HepG2 (cell line): ENCODE measurements around the gene TEC. TPM values are rescaled to one million over a fixed set of nuclear protein-coding genes. Genes with fewer than 3 reads are reported as not detected.

Experiments
- ATF3 ChIP-seq: sonication (generic); formaldehyde crosslinking; IDR thresholded peaks from 2 replicates; pipeline ENCODE4 v1.4.0; 2020; ENCODE audit warnings: missing genetic modification reagents
- CC2D1A ChIP-seq: sonication (generic); formaldehyde crosslinking; IDR thresholded peaks from 2 replicates; pipeline ENCODE4 v1.8.1; 2023; ENCODE audit warnings: mild to moderate bottlenecking, missing genetic modification reagents
- GLMP ChIP-seq: sonication (generic); formaldehyde crosslinking; IDR thresholded peaks from 2 replicates; pipeline ENCODE4 v1.9.0; 2021; ENCODE audit warnings: missing genetic modification reagents, mild to moderate bottlenecking, borderline replicate concordance
- KLF12 ChIP-seq: sonication (generic); formaldehyde crosslinking; IDR thresholded peaks from 2 replicates; pipeline ENCODE4 v1.4.0; 2020; ENCODE audit warnings: missing genetic modification reagents, borderline replicate concordance
- KMT2B ChIP-seq: IDR thresholded peaks from 2 replicates; pipeline ENCODE4 v1.6.1; 2016; ENCODE audit warnings: missing genetic modification reagents, missing compliant biosample characterization
- MIER2 ChIP-seq: IDR thresholded peaks from 2 replicates; pipeline ENCODE4 v1.6.1; 2016; ENCODE audit warnings: missing biosample characterization, missing genetic modification reagents
- NR0B2 ChIP-seq: sonication (generic); formaldehyde crosslinking; IDR thresholded peaks from 2 replicates; pipeline ENCODE4 v1.4.0; 2020; ENCODE audit warnings: mild to moderate bottlenecking, missing genetic modification reagents
- NRL ChIP-seq: sonication (generic); formaldehyde crosslinking; IDR thresholded peaks from 2 replicates; pipeline ENCODE4 v1.5.0; 2020; ENCODE audit warnings: missing genetic modification reagents, mild to moderate bottlenecking, moderate library complexity, borderline replicate concordance
- PCBP2 ChIP-seq: fragments of 200-400 bp; formaldehyde crosslinking; optimal IDR thresholded peaks from 2 replicates; pipeline ENCODE3; 2018; ENCODE audit warnings: low read length, low read depth; ENCODE audit not compliant: poor library complexity, severe bottlenecking
- RERE ChIP-seq: IDR thresholded peaks from 2 replicates; pipeline ENCODE4 v1.6.1; 2016; ENCODE audit warnings: low read depth, missing genetic modification reagents, missing compliant biosample characterization
- SALL1 ChIP-seq: sonication (generic); formaldehyde crosslinking; IDR thresholded peaks from 2 replicates; pipeline ENCODE4 v1.8.0; 2022; ENCODE audit warnings: mild to moderate bottlenecking, missing genetic modification reagents
- SMC3 ChIP-seq: IDR thresholded peaks from 2 replicates; pipeline ENCODE4 v1.6.1; 2011; ENCODE audit warnings: low read length, improper control_type of control experiment
- TRIM24 ChIP-seq: sonication (generic); formaldehyde crosslinking; IDR thresholded peaks from 2 replicates; pipeline ENCODE4 v1.8.0; 2022; ENCODE audit warnings: mild to moderate bottlenecking, missing genetic modification reagents
- ZFP36L2 ChIP-seq: sonication (generic); formaldehyde crosslinking; IDR thresholded peaks from 2 replicates; pipeline ENCODE4 v1.4.0; 2020; ENCODE audit warnings: missing genetic modification reagents
- ZFX ChIP-seq: sonication (generic); formaldehyde crosslinking; IDR thresholded peaks from 2 replicates; pipeline ENCODE4 v1.4.0; 2020; ENCODE audit warnings: mild to moderate bottlenecking, low read depth, missing genetic modification reagents, moderate library complexity
- ZKSCAN1 ChIP-seq: fragments of 150-350 bp; IDR thresholded peaks from 2 replicates; pipeline ENCODE4 v1.6.1; 2014; ENCODE audit warnings: low read length
- ZNF12 ChIP-seq: sonication (generic); formaldehyde crosslinking; IDR thresholded peaks from 2 replicates; pipeline ENCODE4 v1.5.0; 2020; ENCODE audit warnings: missing genetic modification reagents
- ZNF17 ChIP-seq: sonication (generic); formaldehyde crosslinking; IDR thresholded peaks from 2 replicates; pipeline ENCODE4 v1.5.0; 2020; ENCODE audit warnings: mild to moderate bottlenecking, missing genetic modification reagents
- ZNF207 ChIP-seq: fragments of 450-650 bp; IDR thresholded peaks from 2 replicates; pipeline ENCODE4 v1.6.1; 2016; ENCODE audit warnings: antibody characterized with exemption, borderline replicate concordance
- ZNF580 ChIP-seq: IDR thresholded peaks from 2 replicates; pipeline ENCODE4 v1.6.1; 2016; ENCODE audit warnings: low read depth, borderline replicate concordance
- ZNF720 ChIP-seq: sonication (generic); formaldehyde crosslinking; IDR thresholded peaks from 2 replicates; pipeline ENCODE4 v1.4.0; 2020; ENCODE audit warnings: missing genetic modification reagents
- ZNF740 ChIP-seq: sonication (generic); formaldehyde crosslinking; IDR thresholded peaks from 2 replicates; pipeline ENCODE4 v1.4.0; 2020; ENCODE audit warnings: missing genetic modification reagents
- ZSCAN9 ChIP-seq: IDR thresholded peaks from 2 replicates; pipeline ENCODE4 v1.6.1; 2016; ENCODE audit warnings: borderline replicate concordance
- polyA plus RNA-seq, 8 experiments: library from polyadenylated mRNA; depleted of rRNA in 3 of 8; stranded (reverse) in 7 of 8; unstranded in 1 of 8; fragments of >200 nt; fragmentation: Illumina TruSeq in 4 of 8; extraction: Trizol in 4 of 8; gene quantifications; 2 replicates each; pipeline versions ENCODE4 v1.2.1 to v1.2.3, GENCODE V29; 2011 to 2016; ENCODE audit warnings: low read depth in 4 of 8, missing spikeins in 1 of 8, mixed read lengths in 1 of 8; ENCODE audit not compliant: insufficient read depth in 1 of 8
- total RNA-seq, 5 experiments: library from RNA; depleted of rRNA; stranded (reverse); fragments of >200 nt; fragmentation: Illumina TruSeq; extraction: Trizol; gene quantifications; 2 replicates each; pipeline ENCODE4 v1.2.3, GENCODE V29; 2016; ENCODE audit warnings: low read depth in 1 of 5

The TEC gene
- total and polyA plus RNA-seq, 2 of the 13 experiments (the other 11 are each of a cell fraction or from before 2014, with no cell fraction given), result 0.05 to 0.20 TPM

GRCh38 chr4:48269861-48270522, 354 bp upstream of the TEC start (continued):
- TF ChIP-seq RERE (CRISPR knock-in tag) (no peak), SALL1 (CRISPR knock-in tag) (no peak; the same call in 1 of the 2 replicates), NRL (0 out of 2 replicates have a peak, but pooled peaks have one; percentile 17), ZNF12 (CRISPR knock-in tag) (0 out of 2 replicates have a peak, but pooled peaks have one; percentile 10), ZSCAN9 (no peak), ZNF740 (CRISPR knock-in tag) (no peak), SMC3 (no peak), KMT2B (CRISPR knock-in tag) (0 out of 2 replicates have a peak, but pooled peaks have one; percentile 30), ZNF17 (CRISPR knock-in tag) (no peak), ZNF580 (CRISPR knock-in tag) (peak; percentile 43; the same call in 1 of the 2 replicates), ZNF720 (no peak), GLMP (CRISPR knock-in tag) (no peak), ZKSCAN1 (no peak), ZFP36L2 (no peak), KLF12 (CRISPR knock-in tag) (0 out of 2 replicates have a peak, but pooled peaks have one; percentile 8), CC2D1A (no peak), NR0B2 (CRISPR knock-in tag) (no peak), TRIM24 (CRISPR knock-in tag) (no peak), ATF3 (CRISPR knock-in tag) (no peak), MIER2 (CRISPR knock-in tag) (peak; percentile 30; the same call in 1 of the 2 replicates), PCBP2 (no peak), ZNF207 (no peak), ZFX (peak; percentile 46)
